MG63 (cell line): ENCODE results near the gene POC5. TPM values are rescaled to one million over a fixed set of nuclear protein-coding genes. Genes with fewer than 3 reads are reported as not detected.
"Not testable (repeated sequence)": the region's sequence is repeated elsewhere in the genome, so short reads cannot be mapped to it uniquely, and the experiment has no call there.

Experiments used
- DNase-seq: peaks from one replicate; pipeline ENCODE4 v3.0.0-alpha.2; 2020
- H3K27me3 ChIP-seq: fragments of 250-450 bp; sonication (Bioruptor Pico); 2 replicates; pipeline ENCODE4 v1.5.1; 2020; ENCODE audit warnings: mild to moderate bottlenecking, moderate library complexity
- H3K36me3 ChIP-seq: fragments of 250-450 bp; sonication (Bioruptor Pico); 2 replicates; pipeline ENCODE4 v1.5.1; 2020; ENCODE audit warnings: mild to moderate bottlenecking, moderate library complexity
- H3K4me3 ChIP-seq: fragments of 250-450 bp; sonication (Bioruptor Pico); 2 replicates; pipeline ENCODE4 v1.5.1; 2020; ENCODE audit warnings: mild to moderate bottlenecking, moderate library complexity
- H3K9me3 ChIP-seq: fragments of 250-450 bp; sonication (Bioruptor Pico); 2 replicates; pipeline ENCODE4 v1.5.1; 2020; ENCODE audit warnings: mild to moderate bottlenecking, moderate library complexity
- total RNA-seq: library from RNA; depleted of rRNA; stranded (reverse); fragments of >200 nt; shearing (Covaris generic); gene quantifications from 2 replicates; pipeline ENCODE4 v1.2.3, GENCODE V29; 2014; ENCODE audit warnings: low replicate concordance; rRNA removed

The POC5 gene
- total RNA-seq = 13.3 and 29.0 TPM in 2 replicates

- no peaks in the 10 kb centered on the region for H3K27me3 ChIP-seq
- peak within 1 kb of the TSS; percentile 89 for H3K4me3 ChIP-seq
- DNase-seq = peak; percentile 93
- H3K36me3 ChIP-seq = peaks cover 9% of the 10 kb centered on the region
- no peaks in the 10 kb centered on the region for H3K9me3 ChIP-seq
Measured at GRCh38 chr5:75717082-75717922, at the start of gene POC5. POC5 (minus strand) TSS chr5:75717437; CDS start chr5:75712937, 4,500 bp downstream.

GRCh38 chr5:75758116-75758515 lies 40.9 kb upstream of the POC5 start:
- DNase-seq = no peak
- H3K36me3 ChIP-seq = no peaks in the 10 kb centered on the region
- H3K27me3 ChIP-seq = peaks cover 6% of the 10 kb centered on the region; the same call in 1 of the 2 replicates
- H3K4me3 ChIP-seq = no peak overlapping the region
- H3K9me3 ChIP-seq = no peaks in the 10 kb centered on the region

GRCh38 chr5:75756981-75757380 lies 39.7 kb upstream of the POC5 start:
- no peak for DNase-seq
- H3K4me3 ChIP-seq = no peak overlapping the region
- H3K9me3 ChIP-seq = no peaks in the 10 kb centered on the region
- peaks cover 10% of the 10 kb centered on the region for H3K27me3 ChIP-seq
- no peaks in the 10 kb centered on the region for H3K36me3 ChIP-seq

- Histone ChIP-seq H3K4me3 (no peak overlapping the region), H3K9me3 (no peaks in the 10 kb centered on the region), H3K36me3 (no peaks in the 10 kb centered on the region), H3K27me3 (peaks cover 12% of the 10 kb centered on the region)
- DNase-seq = no peak
Measured at GRCh38 chr5:75756211-75756610, 39.0 kb upstream of the POC5 start.

- no peak overlapping the region for H3K4me3 ChIP-seq
- H3K9me3 ChIP-seq = no peaks in the 10 kb centered on the region
- DNase-seq = no peak
- H3K27me3 ChIP-seq = peaks cover 16% of the 10 kb centered on the region
- no peaks in the 10 kb centered on the region for H3K36me3 ChIP-seq
Measured at GRCh38 chr5:75753182-75753581, 35.9 kb upstream of the POC5 start.

GRCh38 chr5:75744355-75744754 lies 27.1 kb upstream of the POC5 start:
- no peak for DNase-seq
- Histone ChIP-seq H3K4me3 (no peak overlapping the region), H3K9me3 (no peaks in the 10 kb centered on the region), H3K27me3 (peaks cover 31% of the 10 kb centered on the region), H3K36me3 (no peaks in the 10 kb centered on the region)

- no peaks in the 10 kb centered on the region for H3K9me3 ChIP-seq
- no peak for DNase-seq
- peaks cover 22% of the 10 kb centered on the region for H3K27me3 ChIP-seq
- H3K4me3 ChIP-seq = no peak overlapping the region
- no peaks in the 10 kb centered on the region for H3K36me3 ChIP-seq
Measured at GRCh38 chr5:75736273-75736672, 19.0 kb upstream of the POC5 start.

GRCh38 chr5:75734913-75735789 lies 17.9 kb upstream of the POC5 start:
- DNase-seq = no peak
- no peak overlapping the region for H3K4me3 ChIP-seq
- peaks cover 22% of the 10 kb centered on the region for H3K27me3 ChIP-seq
- no peaks in the 10 kb centered on the region for H3K9me3 ChIP-seq
- H3K36me3 ChIP-seq = no peaks in the 10 kb centered on the region

- H3K27me3 ChIP-seq = peaks cover 17% of the 10 kb centered on the region
- H3K4me3 ChIP-seq = no peak overlapping the region
- H3K9me3 ChIP-seq = no peaks in the 10 kb centered on the region
- no peaks in the 10 kb centered on the region for H3K36me3 ChIP-seq
- DNase-seq = no peak
Measured at GRCh38 chr5:75733767-75734166, 16.5 kb upstream of the POC5 start.

- not testable (repeated sequence) for H3K36me3 ChIP-seq, DNase-seq
- peaks cover 13% of the 10 kb centered on the region; the same call in 1 of the 2 replicates for H3K27me3 ChIP-seq
Measured at GRCh38 chr5:75731515-75731914, 14.3 kb upstream of the POC5 start.

GRCh38 chr5:75729321-75729720 lies 12.1 kb upstream of the POC5 start:
- Histone ChIP-seq H3K9me3 (no peaks in the 10 kb centered on the region), H3K4me3 (no peak overlapping the region), H3K27me3 (peaks cover 3% of the 10 kb centered on the region; the same call in 1 of the 2 replicates), H3K36me3 (no peaks in the 10 kb centered on the region)
- no peak for DNase-seq

More at GRCh38 chr5:75731515-75731914, 14.3 kb upstream of the POC5 start:
- not testable (repeated sequence) for H3K4me3 ChIP-seq, H3K9me3 ChIP-seq

- no peaks in the 10 kb centered on the region for H3K36me3 ChIP-seq
- no peak overlapping the region for H3K4me3 ChIP-seq
- DNase-seq = no peak
- H3K27me3 ChIP-seq = peaks cover 3% of the 10 kb centered on the region; the same call in 1 of the 2 replicates
- H3K9me3 ChIP-seq = no peaks in the 10 kb centered on the region
Measured at GRCh38 chr5:75727931-75728330, 10.7 kb upstream of the POC5 start.

GRCh38 chr5:75726224-75726623 lies 9.0 kb upstream of the POC5 start:
- H3K9me3 ChIP-seq, DNase-seq, H3K4me3 ChIP-seq, H3K36me3 ChIP-seq, H3K27me3 ChIP-seq: not testable (repeated sequence)

GRCh38 chr5:75723378-75723777 lies 6.1 kb upstream of the POC5 start:
- no peaks in the 10 kb centered on the region for H3K9me3 ChIP-seq
- H3K36me3 ChIP-seq = no peaks in the 10 kb centered on the region
- peaks cover 3% of the 10 kb centered on the region; the same call in 1 of the 2 replicates for H3K27me3 ChIP-seq
- DNase-seq = no peak
- H3K4me3 ChIP-seq = no peak overlapping the region

- Histone ChIP-seq H3K4me3 (no peak overlapping the region), H3K27me3 (peaks cover 3% of the 10 kb centered on the region; the same call in 1 of the 2 replicates), H3K9me3 (no peaks in the 10 kb centered on the region), H3K36me3 (no peaks in the 10 kb centered on the region)
- no peak for DNase-seq
Measured at GRCh38 chr5:75721573-75721972, 4.3 kb upstream of the POC5 start.

- no peak for DNase-seq
- no peaks in the 10 kb centered on the region for H3K9me3 ChIP-seq
Measured at GRCh38 chr5:75720882-75721281, 3.6 kb upstream of the POC5 start.

GRCh38 chr5:75716715-75717081 lies 539 bp downstream of the POC5 start:
- Histone ChIP-seq H3K27me3 (no peaks in the 10 kb centered on the region), H3K4me3 (peak overlapping the region; percentile 89), H3K36me3 (peaks cover 15% of the 10 kb centered on the region), H3K9me3 (no peaks in the 10 kb centered on the region)
- no peak for DNase-seq

More at GRCh38 chr5:75720882-75721281, 3.6 kb upstream of the POC5 start:
- no peaks in the 10 kb centered on the region for H3K36me3 ChIP-seq
- no peak overlapping the region for H3K4me3 ChIP-seq
- H3K27me3 ChIP-seq = no peaks in the 10 kb centered on the region
